Nephron (organoid): Measurements from ENCODE around the gene ACOXL.

Experiments used
- H3K27ac Mint-ChIP-seq, 3 experiments: 2 replicates each; pipeline ENCODE4 v1.8.0; 2020; ENCODE audit warnings: mixed read lengths in 3 of 3, mild to moderate bottlenecking in 2 of 3, moderate library complexity in 1 of 3
- H3K27me3 Mint-ChIP-seq: 2 replicates; pipeline ENCODE4 v1.8.0; 2021; ENCODE audit warnings: low read depth, mild to moderate bottlenecking, moderate library complexity, mixed read lengths
- H3K36me3 Mint-ChIP-seq: 2 replicates; pipeline ENCODE4 v1.8.0; 2020; ENCODE audit warnings: low read depth, mixed read lengths
- H3K4me1 Mint-ChIP-seq: 2 replicates; pipeline ENCODE4 v1.8.0; 2020; ENCODE audit warnings: mixed read lengths
- H3K4me3 Mint-ChIP-seq, 3 experiments: 2 replicates each; pipeline ENCODE4 v1.8.0; 2020; ENCODE audit warnings: mild to moderate bottlenecking in 3 of 3, mixed read lengths in 3 of 3, moderate library complexity in 2 of 3
- H3K9me3 Mint-ChIP-seq: 2 replicates; pipeline ENCODE4 v1.8.0; 2020; ENCODE audit warnings: mixed read lengths
- TF ChIP-seq, protein P1 (sequence below), 3 experiments: fragments of 200-600 bp; sonication (generic); IDR thresholded peaks; one replicate each; pipeline ENCODE4 v1.5.0; 2021; ENCODE audit warnings: antibody characterized with exemption in 3 of 3; ENCODE audit not compliant: unreplicated experiment in 3 of 3

The ACOXL gene

GRCh38 chr2:110969696-110970095, 237.3 kb downstream of the ACOXL start:
- no peaks in the 10 kb centered on the region for H3K36me3 Mint-ChIP-seq
- no peaks in the 10 kb centered on the region for H3K27me3 Mint-ChIP-seq
- H3K4me3 Mint-ChIP-seq, result no peak overlapping the region
- H3K9me3 Mint-ChIP-seq, result peaks cover 3% of the 10 kb centered on the region
- TF ChIP-seq, protein P1, sequence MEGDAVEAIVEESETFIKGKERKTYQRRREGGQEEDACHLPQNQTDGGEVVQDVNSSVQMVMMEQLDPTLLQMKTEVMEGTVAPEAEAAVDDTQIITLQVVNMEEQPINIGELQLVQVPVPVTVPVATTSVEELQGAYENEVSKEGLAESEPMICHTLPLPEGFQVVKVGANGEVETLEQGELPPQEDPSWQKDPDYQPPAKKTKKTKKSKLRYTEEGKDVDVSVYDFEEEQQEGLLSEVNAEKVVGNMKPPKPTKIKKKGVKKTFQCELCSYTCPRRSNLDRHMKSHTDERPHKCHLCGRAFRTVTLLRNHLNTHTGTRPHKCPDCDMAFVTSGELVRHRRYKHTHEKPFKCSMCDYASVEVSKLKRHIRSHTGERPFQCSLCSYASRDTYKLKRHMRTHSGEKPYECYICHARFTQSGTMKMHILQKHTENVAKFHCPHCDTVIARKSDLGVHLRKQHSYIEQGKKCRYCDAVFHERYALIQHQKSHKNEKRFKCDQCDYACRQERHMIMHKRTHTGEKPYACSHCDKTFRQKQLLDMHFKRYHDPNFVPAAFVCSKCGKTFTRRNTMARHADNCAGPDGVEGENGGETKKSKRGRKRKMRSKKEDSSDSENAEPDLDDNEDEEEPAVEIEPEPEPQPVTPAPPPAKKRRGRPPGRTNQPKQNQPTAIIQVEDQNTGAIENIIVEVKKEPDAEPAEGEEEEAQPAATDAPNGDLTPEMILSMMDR (IDR thresholded peaks at IDR 0.05; ENCODE audit: unreplicated experiment in 3 of 3), result no peak
- peaks cover 10% of the 10 kb centered on the region for H3K4me1 Mint-ChIP-seq
- H3K27ac Mint-ChIP-seq, result no peak overlapping the region

- peaks cover 7% of the 10 kb centered on the region for H3K4me1 Mint-ChIP-seq
- H3K9me3 Mint-ChIP-seq, result peaks cover 3% of the 10 kb centered on the region
- no peak overlapping the region for H3K4me3 Mint-ChIP-seq
- no peaks in the 10 kb centered on the region for H3K27me3 Mint-ChIP-seq
- TF ChIP-seq, protein P1 (IDR thresholded peaks at IDR 0.05; ENCODE audit: unreplicated experiment in 3 of 3), result no peak
- H3K36me3 Mint-ChIP-seq, result no peaks in the 10 kb centered on the region
- H3K27ac Mint-ChIP-seq, result no peak overlapping the region
These were observed 237.8 kb downstream of the ACOXL start for GRCh38 chr2:110970201-110970600.

GRCh38 chr2:110971811-110972210, 239.4 kb downstream of the ACOXL start:
- peaks cover 3% of the 10 kb centered on the region for H3K9me3 Mint-ChIP-seq
- peak overlapping the region in 2 of 3 experiments; percentile 49 to 75 for H3K27ac Mint-ChIP-seq
- H3K27me3 Mint-ChIP-seq, result no peaks in the 10 kb centered on the region
- TF ChIP-seq, protein P1 (IDR thresholded peaks at IDR 0.05; ENCODE audit: unreplicated experiment in 3 of 3), result no peak
- no peaks in the 10 kb centered on the region for H3K36me3 Mint-ChIP-seq
- H3K4me3 Mint-ChIP-seq, result no peak overlapping the region
- peaks cover 7% of the 10 kb centered on the region for H3K4me1 Mint-ChIP-seq

GRCh38 chr2:110973262-110973661, 240.9 kb downstream of the ACOXL start:
- H3K36me3 Mint-ChIP-seq, result no peaks in the 10 kb centered on the region
- peaks cover 3% of the 10 kb centered on the region for H3K9me3 Mint-ChIP-seq
- H3K27ac Mint-ChIP-seq, result no peak overlapping the region
- TF ChIP-seq, protein P1 (IDR thresholded peaks at IDR 0.05; ENCODE audit: unreplicated experiment in 3 of 3), result no peak
- H3K4me3 Mint-ChIP-seq, result no peak overlapping the region
- peaks cover 7% of the 10 kb centered on the region for H3K4me1 Mint-ChIP-seq
- H3K27me3 Mint-ChIP-seq, result no peaks in the 10 kb centered on the region

DNA sequence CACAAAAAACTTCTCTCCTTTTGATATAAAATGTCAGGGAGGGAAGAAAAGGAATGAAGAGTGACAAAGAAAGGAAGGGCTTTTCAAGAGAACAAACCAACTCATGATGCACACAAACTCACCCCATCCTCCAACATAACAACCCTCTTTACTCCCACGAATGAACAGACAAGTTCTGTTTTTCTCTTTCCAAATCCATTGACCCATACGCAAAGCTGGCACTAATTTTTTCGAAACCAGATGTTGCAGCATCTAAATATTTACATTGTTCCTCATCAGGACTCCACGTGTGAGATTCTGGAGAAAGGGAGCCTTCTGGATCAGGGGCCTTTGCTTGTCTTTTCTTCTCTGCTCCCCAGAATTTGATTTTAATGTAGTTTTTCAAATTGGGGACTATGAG, 245.0 kb downstream of the ACOXL start:
- H3K9me3 Mint-ChIP-seq, result no peaks in the 10 kb centered on the region
- H3K4me1 Mint-ChIP-seq, result no peaks in the 10 kb centered on the region
- H3K27me3 Mint-ChIP-seq, result peaks cover 3% of the 10 kb centered on the region
- TF ChIP-seq, protein P1 (IDR thresholded peaks at IDR 0.05; ENCODE audit: unreplicated experiment in 3 of 3), result no peak
- H3K27ac Mint-ChIP-seq, result no peak overlapping the region
- H3K4me3 Mint-ChIP-seq, result no peak overlapping the region
- H3K36me3 Mint-ChIP-seq, result no peaks in the 10 kb centered on the region

DNA sequence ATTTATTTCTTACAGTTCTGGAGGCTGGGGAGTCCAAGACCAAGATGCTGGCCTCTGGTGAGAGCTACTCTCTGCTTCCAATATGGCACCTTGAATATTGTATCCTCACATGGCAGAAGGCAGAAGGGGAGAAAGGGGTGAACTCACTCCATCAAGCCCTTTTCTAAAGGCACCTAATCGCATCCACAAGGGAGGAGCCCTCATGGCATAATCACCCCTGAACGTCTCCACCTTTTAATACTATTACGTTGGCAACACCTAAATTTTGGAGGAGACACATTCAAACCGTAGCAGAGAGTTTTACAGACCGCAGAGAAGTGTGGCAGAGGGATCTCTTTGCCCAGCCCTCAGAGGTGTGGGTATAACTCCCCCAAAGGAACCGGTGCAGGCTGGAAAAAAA, 245.8 kb downstream of the ACOXL start:
- Mint-ChIP-seq H3K4me3 (no peak overlapping the region), H3K4me1 (peaks cover 5% of the 10 kb centered on the region), H3K27ac (no peak overlapping the region), H3K36me3 (no peaks in the 10 kb centered on the region), H3K9me3 (no peaks in the 10 kb centered on the region), H3K27me3 (peaks cover 3% of the 10 kb centered on the region)
- TF ChIP-seq, protein P1 (IDR thresholded peaks at IDR 0.05; ENCODE audit: unreplicated experiment in 3 of 3), result no peak
